ENCODE results near the gene GLRA2. TPM values are rescaled to one million over a fixed set of nuclear protein-coding genes. Genes with fewer than 3 reads are reported as not detected.

The GLRA2 gene
- total RNA-seq (2016; rRNA removed; fragmentation: Illumina TruSeq; extraction: Trizol) (not detected in 2 replicates), polyA plus RNA-seq (2011; rRNA removed) (not detected in 2 replicates), polyA minus RNA-seq (2011; rRNA and poly(A)+ RNA removed; ENCODE audit: low replicate concordance) (not detected in 2 replicates), Bru-seq, nascent RNA (not detected), BruChase-seq, experiment 1, labeled RNA remaining after a 6-hour chase (not detected), BruChase-seq, experiment 2, labeled RNA remaining after a 2-hour chase (percentile 1 among the genes with signal in this experiment)
- total RNA-seq (2016; cell fraction: cytosol; rRNA removed; fragmentation: Illumina TruSeq; extraction: Trizol; ENCODE audit: low read depth): not detected in 2 replicates
- total RNA-seq (2016; cell fraction: insoluble cytoplasmic fraction; rRNA removed; fragmentation: Illumina TruSeq; extraction: Trizol): not detected in 2 replicates
- total RNA-seq (2016; cell fraction: membrane; rRNA removed; fragmentation: Illumina TruSeq; extraction: Trizol): not detected in 2 replicates
- total RNA-seq (2016; cell fraction: nucleus; rRNA removed; fragmentation: Illumina TruSeq; extraction: Trizol): not detected in 2 replicates
- not detected in 2 replicates for polyA plus RNA-seq (2011; cell fraction: cytosol; rRNA removed)
- not detected in 2 replicates for polyA plus RNA-seq (2011; cell fraction: nucleus; rRNA removed)
- not detected in 2 replicates for polyA plus RNA-seq (2012)
- not detected in 2 replicates for polyA plus RNA-seq (2016; cell fraction: cytosol; fragmentation: Illumina TruSeq; extraction: Trizol; ENCODE audit: low read depth)
- not detected in 2 replicates for polyA plus RNA-seq (2016; cell fraction: insoluble cytoplasmic fraction; fragmentation: Illumina TruSeq; extraction: Trizol; ENCODE audit: low read depth)
- polyA plus RNA-seq (2016; cell fraction: membrane; fragmentation: Illumina TruSeq; extraction: Trizol; ENCODE audit: low read depth): not detected in 2 replicates
- polyA plus RNA-seq (2016; cell fraction: nucleus; fragmentation: Illumina TruSeq; extraction: Trizol; ENCODE audit: insufficient read depth, low read depth): not detected in 2 replicates
- polyA minus RNA-seq (2011; cell fraction: cytosol; rRNA and poly(A)+ RNA removed): not detected in 2 replicates
- polyA minus RNA-seq (2011; cell fraction: nucleus; rRNA and poly(A)+ RNA removed): not detected in 2 replicates
- long read RNA-seq, experiment 1: 0 reads
- long read RNA-seq, experiment 2: 0 reads

- in situ Hi-C loops (cut with HindIII; ENCODE audit: extremely low pct_ligation_motif_present, low pct_unique_long_range_greater_than_20kb) (loop anchor here (25.0 kb wide), 1 partner anchor 442 kb away; no protein-coding TSS in a partner anchor), intact Hi-C loops (cut with micrococcal nuclease; ENCODE audit: unreplicated experiment) (loop anchor here (2.0 to 10.0 kb wide), 3 partner anchors 487 to 713 kb away; no protein-coding TSS in a partner anchor)
- ChIA-PET POLR2A (no interaction called here), CTCF (ENCODE audit: low intra/inter-chr PET ratio, low total read pairs) (interaction anchor here (1.5 kb wide), 1 partner anchor 433 kb away, joined by 4 read pairs; no protein-coding TSS in a partner anchor)
- H3K9me3 ChIP-seq (ENCODE audit: low read length): no peaks in the 10 kb centered on the region
- H3K4me1 ChIP-seq (ENCODE audit: insufficient read depth, low read length): no peaks in the 10 kb centered on the region
- no peak within 1 kb of the TSS for H3K9ac ChIP-seq (ENCODE audit: insufficient read depth, low read depth, low read length)
- peak; percentile 91 for TF ChIP-seq MIER2 (CRISPR knock-in tag; IDR thresholded peaks at IDR 0.05)
- TF ChIP-seq ARID2 (CRISPR knock-in tag; IDR thresholded peaks at IDR 0.05; ENCODE audit: borderline replicate concordance): no peak
- TF ChIP-seq KLF9 (CRISPR knock-in tag; IDR thresholded peaks at IDR 0.05; ENCODE audit: low read depth): no peak
- no peak for TF ChIP-seq HNRNPUL1 (IDR thresholded peaks at IDR 0.05; ENCODE audit: low read depth, low read length)
- TF ChIP-seq ZEB1 (IDR thresholded peaks at IDR 0.05; ENCODE audit: insufficient replicate concordance, low read depth): no peak
- TF ChIP-seq, protein P1, sequence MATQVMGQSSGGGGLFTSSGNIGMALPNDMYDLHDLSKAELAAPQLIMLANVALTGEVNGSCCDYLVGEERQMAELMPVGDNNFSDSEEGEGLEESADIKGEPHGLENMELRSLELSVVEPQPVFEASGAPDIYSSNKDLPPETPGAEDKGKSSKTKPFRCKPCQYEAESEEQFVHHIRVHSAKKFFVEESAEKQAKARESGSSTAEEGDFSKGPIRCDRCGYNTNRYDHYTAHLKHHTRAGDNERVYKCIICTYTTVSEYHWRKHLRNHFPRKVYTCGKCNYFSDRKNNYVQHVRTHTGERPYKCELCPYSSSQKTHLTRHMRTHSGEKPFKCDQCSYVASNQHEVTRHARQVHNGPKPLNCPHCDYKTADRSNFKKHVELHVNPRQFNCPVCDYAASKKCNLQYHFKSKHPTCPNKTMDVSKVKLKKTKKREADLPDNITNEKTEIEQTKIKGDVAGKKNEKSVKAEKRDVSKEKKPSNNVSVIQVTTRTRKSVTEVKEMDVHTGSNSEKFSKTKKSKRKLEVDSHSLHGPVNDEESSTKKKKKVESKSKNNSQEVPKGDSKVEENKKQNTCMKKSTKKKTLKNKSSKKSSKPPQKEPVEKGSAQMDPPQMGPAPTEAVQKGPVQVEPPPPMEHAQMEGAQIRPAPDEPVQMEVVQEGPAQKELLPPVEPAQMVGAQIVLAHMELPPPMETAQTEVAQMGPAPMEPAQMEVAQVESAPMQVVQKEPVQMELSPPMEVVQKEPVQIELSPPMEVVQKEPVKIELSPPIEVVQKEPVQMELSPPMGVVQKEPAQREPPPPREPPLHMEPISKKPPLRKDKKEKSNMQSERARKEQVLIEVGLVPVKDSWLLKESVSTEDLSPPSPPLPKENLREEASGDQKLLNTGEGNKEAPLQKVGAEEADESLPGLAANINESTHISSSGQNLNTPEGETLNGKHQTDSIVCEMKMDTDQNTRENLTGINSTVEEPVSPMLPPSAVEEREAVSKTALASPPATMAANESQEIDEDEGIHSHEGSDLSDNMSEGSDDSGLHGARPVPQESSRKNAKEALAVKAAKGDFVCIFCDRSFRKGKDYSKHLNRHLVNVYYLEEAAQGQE (IDR thresholded peaks at IDR 0.05; ENCODE audit: borderline replicate concordance in 1 of 2, low read depth in 1 of 2, low read length in 2 of 2): peak; percentile 58 to 94
- FAIRE-seq (no peak), DNase-seq (ENCODE audit: low spot score) (peak; percentile 1), ATAC-seq (peak; percentile 63)
- H3K4me3 ChIP-seq (replicated peaks in 1 of 3; ENCODE audit: insufficient read depth in 1 of 3, low read depth in 2 of 3, low read length in 3 of 3): no peak within 1 kb of the TSS
- BruUV-seq (replicated peaks): no TSS peak
- peak within 1 kb of the TSS; percentile 23; the same call in 1 of the 2 replicates for H3K4me2 ChIP-seq (ENCODE audit: low read depth, low read length)
- no peaks in the 10 kb centered on the region for H3K27me3 ChIP-seq (ENCODE audit: control insufficient read depth in 1 of 2, insufficient read depth in 2 of 2, low read length in 2 of 2)
- H4K20me1 ChIP-seq (ENCODE audit: insufficient read depth, low read length): no peaks in the 10 kb centered on the region
- H3K27ac ChIP-seq (ENCODE audit: extremely low read length, insufficient read depth, low read length): no peak within 1 kb of the TSS
- H3K36me3 ChIP-seq (replicated peaks in 1 of 2; ENCODE audit: control insufficient read depth in 1 of 2, insufficient read depth in 2 of 2, low read length in 2 of 2): no peaks in the 10 kb centered on the region
- H3K79me2 ChIP-seq (ENCODE audit: insufficient read depth, low read length): no peaks in the 10 kb centered on the region
- 4% methylated on average over 17 of the region's 17 CpGs for WGBS (ENCODE audit: low lambda C conversion rate)
- no peak within 1 kb of the TSS for H2AFZ ChIP-seq (ENCODE audit: low read length)
These were observed at the start of gene GLRA2 for GRCh38 chrX:14529290-14529989. TSS of gene GLRA2 (plus strand) at chrX:14529536. CDS start at chrX:14530058, 522 bp downstream.
